ENCODE measurements around the gene RAD51C.

DNA sequence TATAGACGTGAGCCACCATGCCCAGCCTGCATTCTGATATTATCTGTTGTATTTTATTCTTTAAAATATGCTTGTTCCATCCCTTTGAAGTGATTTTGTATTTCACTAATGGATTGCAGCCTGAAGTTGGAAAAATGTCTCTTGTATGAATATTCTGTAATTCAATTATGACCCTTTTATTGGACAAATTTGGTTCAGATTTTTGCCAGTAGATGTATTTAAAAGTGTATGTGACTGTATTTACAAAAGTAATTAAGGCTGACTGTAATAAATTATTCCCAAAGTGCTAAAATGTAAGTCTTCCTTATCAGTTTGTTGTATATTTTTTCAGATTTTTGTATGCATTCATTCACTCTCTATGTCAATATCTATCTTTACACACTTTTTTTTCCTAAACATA lies 87.0 kb downstream of the RAD51C start:
- TF ChIP-seq, protein P1, sequence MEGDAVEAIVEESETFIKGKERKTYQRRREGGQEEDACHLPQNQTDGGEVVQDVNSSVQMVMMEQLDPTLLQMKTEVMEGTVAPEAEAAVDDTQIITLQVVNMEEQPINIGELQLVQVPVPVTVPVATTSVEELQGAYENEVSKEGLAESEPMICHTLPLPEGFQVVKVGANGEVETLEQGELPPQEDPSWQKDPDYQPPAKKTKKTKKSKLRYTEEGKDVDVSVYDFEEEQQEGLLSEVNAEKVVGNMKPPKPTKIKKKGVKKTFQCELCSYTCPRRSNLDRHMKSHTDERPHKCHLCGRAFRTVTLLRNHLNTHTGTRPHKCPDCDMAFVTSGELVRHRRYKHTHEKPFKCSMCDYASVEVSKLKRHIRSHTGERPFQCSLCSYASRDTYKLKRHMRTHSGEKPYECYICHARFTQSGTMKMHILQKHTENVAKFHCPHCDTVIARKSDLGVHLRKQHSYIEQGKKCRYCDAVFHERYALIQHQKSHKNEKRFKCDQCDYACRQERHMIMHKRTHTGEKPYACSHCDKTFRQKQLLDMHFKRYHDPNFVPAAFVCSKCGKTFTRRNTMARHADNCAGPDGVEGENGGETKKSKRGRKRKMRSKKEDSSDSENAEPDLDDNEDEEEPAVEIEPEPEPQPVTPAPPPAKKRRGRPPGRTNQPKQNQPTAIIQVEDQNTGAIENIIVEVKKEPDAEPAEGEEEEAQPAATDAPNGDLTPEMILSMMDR (IDR thresholded peaks at IDR 0.05): no peak
- TF ChIP-seq POLR2AphosphoS5 (IDR thresholded peaks at IDR 0.05): no peak
- no peak for TF ChIP-seq POLR2A (IDR thresholded peaks at IDR 0.05)

Data from prostate gland (tissue), 2 donors.